Lower leg skin (tissue), 3 donors: ENCODE measurements around the gene NAALADL2.

Experiments
- POLR2A ChIP-seq, 2 donors: fragments of 450-650 bp; IDR thresholded peaks; one replicate each; pipeline ENCODE4 v1.6.1; 2016 to 2017; ENCODE audit warnings: antibody characterized with exemption in 2 of 2, mild to moderate bottlenecking in 1 of 2, moderate library complexity in 1 of 2
- TF ChIP-seq, protein P1 (sequence below), 3 donors: fragments of 450-650 bp; IDR thresholded peaks; one replicate each; pipeline ENCODE4 v1.5.1; 2016; ENCODE audit warnings: antibody characterized with exemption in 3 of 3, mild to moderate bottlenecking in 3 of 3, moderate library complexity in 2 of 3

DNA sequence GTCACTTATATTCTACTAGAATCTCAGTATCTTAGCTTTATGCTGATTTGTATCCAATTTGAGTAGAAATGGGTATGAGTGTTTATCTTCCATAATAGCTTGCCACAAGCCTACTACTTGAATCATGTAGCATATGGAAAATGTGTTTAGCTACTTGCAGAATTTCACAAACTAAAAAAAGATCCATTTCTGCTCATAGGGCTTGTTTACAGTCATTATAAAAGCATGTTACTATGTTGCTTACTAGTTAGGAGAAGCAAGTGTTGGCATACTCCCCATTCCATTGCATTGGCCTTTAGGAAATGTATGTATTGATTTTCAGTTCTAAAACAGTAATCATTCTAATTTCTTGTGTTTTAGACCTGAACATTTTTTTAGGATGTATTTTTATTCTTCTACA lies 939.2 kb downstream of the NAALADL2 start:
- TF ChIP-seq, protein P1, sequence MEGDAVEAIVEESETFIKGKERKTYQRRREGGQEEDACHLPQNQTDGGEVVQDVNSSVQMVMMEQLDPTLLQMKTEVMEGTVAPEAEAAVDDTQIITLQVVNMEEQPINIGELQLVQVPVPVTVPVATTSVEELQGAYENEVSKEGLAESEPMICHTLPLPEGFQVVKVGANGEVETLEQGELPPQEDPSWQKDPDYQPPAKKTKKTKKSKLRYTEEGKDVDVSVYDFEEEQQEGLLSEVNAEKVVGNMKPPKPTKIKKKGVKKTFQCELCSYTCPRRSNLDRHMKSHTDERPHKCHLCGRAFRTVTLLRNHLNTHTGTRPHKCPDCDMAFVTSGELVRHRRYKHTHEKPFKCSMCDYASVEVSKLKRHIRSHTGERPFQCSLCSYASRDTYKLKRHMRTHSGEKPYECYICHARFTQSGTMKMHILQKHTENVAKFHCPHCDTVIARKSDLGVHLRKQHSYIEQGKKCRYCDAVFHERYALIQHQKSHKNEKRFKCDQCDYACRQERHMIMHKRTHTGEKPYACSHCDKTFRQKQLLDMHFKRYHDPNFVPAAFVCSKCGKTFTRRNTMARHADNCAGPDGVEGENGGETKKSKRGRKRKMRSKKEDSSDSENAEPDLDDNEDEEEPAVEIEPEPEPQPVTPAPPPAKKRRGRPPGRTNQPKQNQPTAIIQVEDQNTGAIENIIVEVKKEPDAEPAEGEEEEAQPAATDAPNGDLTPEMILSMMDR (IDR thresholded peaks at IDR 0.05) = no peak
- TF ChIP-seq POLR2A (IDR thresholded peaks at IDR 0.05) = no peak
